GM18526 (cell line): ENCODE results near the gene NPHP4.

Source experiments
- POLR2A ChIP-seq: IDR thresholded peaks from 3 replicates; pipeline ENCODE4 v1.6.1; 2011; ENCODE audit not compliant: insufficient read length; ENCODE audit errors: extremely low read depth

Gene NPHP4

GRCh38 chr1:5975133-5975880 lies 16.9 kb downstream of the NPHP4 start:
- no peak for TF ChIP-seq POLR2A

GRCh38 chr1:5974631-5975030 lies 17.6 kb downstream of the NPHP4 start:
- no peak for TF ChIP-seq POLR2A

DNA sequence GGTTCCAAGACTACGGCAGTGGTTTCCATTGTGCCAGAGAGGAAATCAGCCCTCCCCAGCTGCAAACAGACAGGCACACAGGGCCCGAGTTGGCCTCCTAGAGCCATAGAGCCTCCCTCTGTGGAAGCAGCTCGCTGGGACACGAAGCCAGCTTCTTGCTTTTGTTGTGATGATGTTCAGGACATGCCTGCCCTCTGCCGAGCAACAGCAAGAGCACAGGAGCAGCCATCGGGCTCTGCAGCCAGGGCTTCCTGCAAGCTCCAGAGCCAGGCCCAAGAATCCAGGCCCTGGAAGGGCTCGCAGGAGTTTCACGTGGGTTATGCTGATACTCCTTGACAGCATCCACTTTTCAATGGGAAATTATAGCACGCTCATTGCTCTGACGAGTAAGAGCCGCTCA lies 18.5 kb downstream of the NPHP4 start:
- TF ChIP-seq POLR2A = no peak

DNA sequence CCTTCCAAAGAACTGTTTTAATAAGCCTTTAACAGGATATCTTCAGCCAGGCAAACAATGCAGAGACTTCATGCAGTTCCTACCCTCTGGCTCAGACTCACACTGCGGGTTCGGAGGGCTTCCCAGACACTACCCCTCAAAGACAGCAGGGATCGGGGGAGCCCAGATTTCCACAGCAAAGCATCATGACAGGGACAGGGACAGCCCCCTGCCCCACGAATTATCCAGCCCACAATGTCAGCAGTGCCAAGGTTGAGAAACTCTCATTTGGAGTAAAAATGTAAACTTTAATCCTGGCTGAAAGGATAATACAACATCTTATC lies 20.1 kb downstream of the NPHP4 start:
- no peak for TF ChIP-seq POLR2A

- no peak for TF ChIP-seq POLR2A
Observed at GRCh38 chr1:5971471-5972197, 20.6 kb downstream of the NPHP4 start.

DNA sequence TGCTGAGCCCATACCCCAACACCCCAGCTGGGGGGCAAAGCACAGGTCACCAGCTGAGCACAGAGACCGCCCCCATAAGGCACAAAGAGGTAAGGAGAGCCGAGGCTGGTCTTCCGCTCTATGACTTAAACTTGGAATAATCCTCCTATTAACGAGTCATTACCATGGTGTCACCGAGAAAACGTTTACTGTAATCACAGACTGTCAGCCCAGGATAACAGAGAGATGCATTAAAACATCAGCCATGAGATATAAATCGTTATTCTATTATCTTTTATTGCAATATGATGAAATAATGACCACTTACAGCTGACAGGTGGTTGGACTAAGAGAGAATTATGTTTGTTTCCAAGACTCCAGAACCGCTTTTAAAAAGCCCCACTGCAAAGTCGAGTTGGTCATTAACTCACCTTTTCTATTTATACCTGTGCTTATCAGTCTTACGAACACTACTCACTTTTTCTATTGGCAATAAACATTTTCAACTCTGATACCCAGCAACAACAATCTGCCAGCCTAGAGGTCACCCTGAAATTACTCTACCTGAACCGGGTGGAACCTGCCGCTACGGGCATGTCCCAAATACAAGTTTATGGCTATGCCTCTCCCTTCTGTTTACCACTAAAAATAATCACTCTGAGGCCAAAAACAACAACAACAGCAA lies 21.5 kb downstream of the NPHP4 start:
- TF ChIP-seq POLR2A = no peak

DNA sequence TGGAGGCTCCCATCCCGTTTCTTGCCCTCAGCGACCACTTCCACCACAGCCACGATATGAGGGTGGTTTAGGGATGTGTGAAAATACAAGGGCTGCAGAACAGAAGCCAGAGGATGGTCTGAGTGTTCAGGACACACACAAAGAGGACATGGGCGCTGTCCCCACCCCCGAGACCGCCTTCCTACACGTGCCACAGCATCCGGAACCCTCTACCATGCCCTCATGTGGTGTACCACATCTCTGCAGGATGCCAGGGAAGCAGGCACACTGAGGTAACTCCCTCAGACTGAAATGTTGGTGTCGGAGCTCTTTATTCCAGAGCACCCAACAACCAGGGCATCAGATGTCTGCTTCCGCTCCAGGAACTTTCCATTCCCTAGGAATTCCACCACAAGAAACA lies 23.1 kb downstream of the NPHP4 start:
- no peak for TF ChIP-seq POLR2A

DNA sequence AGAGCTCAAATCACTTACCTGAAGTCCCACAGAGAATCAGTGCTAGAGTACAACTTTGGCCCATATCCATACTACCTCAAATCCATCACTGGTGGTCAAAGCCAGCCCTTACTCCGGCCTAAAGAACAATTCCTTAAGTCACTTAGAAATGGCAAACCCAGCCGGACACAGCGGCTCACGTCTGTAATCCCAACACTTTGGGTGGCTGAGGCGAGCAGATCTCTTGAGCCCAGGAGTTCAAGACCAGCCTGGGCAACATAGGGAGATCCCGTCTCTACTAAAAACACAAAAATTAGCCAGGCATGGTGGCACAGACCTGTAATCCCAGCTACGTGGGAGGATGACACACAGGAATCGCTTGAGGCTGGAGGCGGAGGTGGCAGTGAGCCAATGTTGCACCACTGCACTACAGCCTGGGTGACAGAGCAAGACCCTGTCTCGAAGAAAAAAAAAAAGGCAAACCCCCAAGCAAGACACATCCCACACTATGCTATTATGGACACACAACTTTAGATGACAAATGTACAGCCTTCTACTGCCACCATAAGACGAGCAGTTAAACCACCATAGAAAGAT lies 24.0 kb downstream of the NPHP4 start:
- no peak for TF ChIP-seq POLR2A

GRCh38 chr1:5967351-5968160 lies 24.7 kb downstream of the NPHP4 start:
- no peak for TF ChIP-seq POLR2A

DNA sequence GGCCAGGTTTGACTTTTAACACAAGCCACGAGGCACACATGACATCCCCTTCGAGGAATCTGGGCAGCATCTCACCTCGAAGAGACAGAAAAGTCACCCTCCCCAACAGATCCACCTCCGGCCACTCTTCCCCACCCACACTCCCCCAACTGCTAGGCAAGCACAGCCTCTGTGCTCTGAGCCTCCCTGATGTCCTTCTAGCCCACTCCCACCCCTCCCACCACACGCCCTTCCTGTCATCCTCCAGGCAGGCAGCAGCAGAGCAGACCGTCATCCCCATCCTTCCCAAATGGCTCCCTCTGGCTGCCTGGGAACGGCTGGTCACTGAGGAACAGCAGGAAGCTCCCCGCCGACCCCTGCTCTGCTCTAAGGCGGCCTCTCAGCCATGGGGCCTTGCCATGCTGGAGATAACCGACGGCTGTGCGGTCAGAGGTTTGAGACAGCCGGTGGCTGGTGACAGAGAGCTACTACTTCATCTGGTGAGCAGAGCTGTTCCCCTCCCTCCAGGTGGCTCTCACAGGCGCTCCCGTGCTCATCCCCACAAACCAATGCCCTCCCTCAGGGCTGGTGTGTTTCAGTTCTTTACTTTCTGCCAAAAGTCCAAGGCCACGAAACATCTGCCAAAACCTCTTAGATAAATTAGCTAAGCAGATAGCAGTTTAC lies 25.6 kb downstream of the NPHP4 start:
- TF ChIP-seq POLR2A = no peak

DNA sequence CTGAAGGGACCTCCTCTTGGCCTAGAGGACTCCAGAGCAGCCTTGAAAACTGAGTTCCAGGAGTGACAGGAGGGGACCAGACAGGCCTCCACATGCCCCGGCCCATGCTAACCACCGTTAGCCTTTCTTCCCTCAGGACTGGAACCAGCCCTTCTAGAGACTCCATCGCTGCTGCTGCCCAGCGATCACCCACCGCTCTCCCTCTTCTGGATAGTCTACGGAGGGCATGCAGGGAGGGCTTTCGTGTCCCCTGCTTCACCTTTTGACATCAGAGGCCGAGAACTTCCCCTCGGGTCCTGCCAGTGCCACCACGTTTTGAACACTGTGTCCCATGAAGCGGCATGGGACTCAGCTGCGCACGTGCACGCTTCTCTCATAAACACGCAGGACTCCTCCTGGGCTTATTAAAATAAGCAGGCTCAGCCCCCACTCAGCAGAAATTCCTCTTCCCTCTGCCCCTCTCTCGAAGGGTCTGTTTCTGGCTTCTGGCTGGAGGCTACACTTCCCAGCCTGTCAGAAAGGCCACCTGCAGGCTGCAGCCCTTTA lies 26.6 kb downstream of the NPHP4 start:
- no peak for TF ChIP-seq POLR2A

DNA sequence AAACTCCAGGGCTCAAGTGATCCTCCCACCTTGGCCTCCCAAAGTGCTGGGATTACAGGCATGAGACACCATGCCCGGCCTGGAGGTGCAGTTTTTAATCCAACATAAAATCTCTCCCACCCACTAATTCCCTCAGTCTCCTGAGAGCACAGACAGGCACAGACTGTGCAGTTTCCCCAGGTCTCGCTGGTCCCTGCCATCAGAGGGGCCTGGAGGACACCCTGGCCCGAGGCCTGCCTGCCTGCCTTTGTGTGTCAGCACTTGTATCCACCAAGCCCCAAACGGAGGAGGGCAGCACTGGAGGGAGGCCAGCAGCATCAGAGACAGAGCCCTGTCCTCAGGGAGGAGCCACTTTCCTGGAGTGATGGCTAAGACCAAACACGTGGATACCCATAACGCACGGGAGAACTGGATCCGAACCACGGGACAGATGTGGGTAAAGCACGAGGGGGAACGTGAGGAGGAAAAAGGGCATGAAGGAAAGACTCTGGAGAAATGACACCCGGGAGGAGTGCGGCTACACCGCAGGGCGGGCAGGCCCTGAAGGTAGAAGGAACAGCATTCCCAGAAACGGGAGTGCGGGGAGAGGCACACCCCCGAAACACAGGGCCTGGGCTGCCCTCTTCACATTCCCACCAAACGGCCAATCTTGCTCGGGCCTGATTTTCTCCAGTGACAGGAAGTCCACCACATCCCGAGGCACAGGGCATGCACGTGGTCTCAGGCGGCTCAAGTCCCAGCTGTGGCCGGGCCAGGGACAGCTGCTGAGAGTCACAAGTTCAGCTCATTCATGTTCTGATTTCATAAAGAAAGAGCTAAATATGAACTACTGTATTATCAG lies 29.7 kb downstream of the NPHP4 start:
- no peak for TF ChIP-seq POLR2A

- no peak for TF ChIP-seq POLR2A
Observed at GRCh38 chr1:5961601-5962000, 30.6 kb downstream of the NPHP4 start.

DNA sequence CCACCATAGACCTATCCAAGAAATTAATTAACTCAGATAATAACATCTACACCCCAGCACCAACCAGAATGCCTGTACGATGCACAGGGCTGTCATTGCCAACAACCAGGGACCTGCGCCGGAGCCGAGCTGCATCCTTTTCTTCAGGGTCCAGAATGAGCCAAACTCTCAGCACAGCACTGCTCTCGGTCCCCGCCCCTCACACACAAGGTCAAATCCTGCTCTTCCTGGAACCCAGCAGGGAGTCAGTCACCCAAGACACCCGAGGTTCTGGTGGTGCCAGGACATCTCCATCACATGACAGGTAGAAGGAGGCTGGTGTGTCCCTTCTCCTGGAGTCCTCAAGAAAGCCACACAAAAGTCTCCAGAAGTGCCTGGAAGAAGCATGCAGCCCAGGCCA lies 31.9 kb downstream of the NPHP4 start:
- TF ChIP-seq POLR2A = no peak

DNA sequence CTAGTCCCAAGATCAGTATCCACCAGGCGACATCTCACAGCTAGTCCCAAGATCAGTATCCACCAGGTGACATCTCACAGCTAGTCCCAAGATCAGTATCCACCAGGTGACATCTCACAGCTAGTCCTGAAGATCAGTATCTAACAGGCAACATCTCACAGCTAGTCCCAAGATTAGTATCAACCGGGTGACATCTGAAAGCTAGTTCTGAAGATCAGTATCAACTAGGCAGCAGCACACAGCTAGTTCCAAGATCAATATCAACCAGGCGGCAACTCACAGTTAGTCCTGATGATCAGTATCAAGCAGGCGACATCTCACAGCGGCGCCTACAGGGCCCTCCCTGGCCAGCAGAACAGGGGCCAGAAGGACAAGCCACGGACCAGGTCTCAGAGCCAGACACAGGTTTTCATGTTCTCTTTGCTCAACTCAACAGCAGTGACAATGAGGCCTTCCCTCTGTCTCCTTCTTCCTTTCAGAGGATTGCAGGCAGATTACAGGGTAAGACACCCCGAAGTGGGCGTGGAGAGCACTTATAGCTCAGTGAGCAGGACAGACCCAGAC lies 32.5 kb downstream of the NPHP4 start:
- no peak for TF ChIP-seq POLR2A
